Body of pancreas (tissue), 4 donors: ENCODE measurements around the gene R3HDM4. TPM values are rescaled to one million over a fixed set of nuclear protein-coding genes. Genes with fewer than 3 reads are reported as not detected.

Source experiments
- ATAC-seq: fragments of 150-250 bp; one replicate; pipeline ENCODE4 v1.9.1; 2016
- DNase-seq, 4 donors: peaks; one replicate each; pipeline ENCODE4 v3.0.0-alpha.2; 2019
- H3K27ac ChIP-seq, 4 donors: fragments of 200-600 bp; sonication (generic); 1 replicate in 3 of 4; 2 replicates in 1 of 4; pipeline versions ENCODE4 v1.5.1 to v1.6.1; 2016 to 2019; ENCODE audit warnings: mild to moderate bottlenecking in 1 of 4, mixed read lengths in 1 of 4, moderate library complexity in 1 of 4
- H3K27me3 ChIP-seq, 2 donors: fragments of 200-600 bp; sonication (generic); one replicate each; pipeline ENCODE4 v1.6.0; 2016; ENCODE audit warnings: mild to moderate bottlenecking in 1 of 2
- H3K36me3 ChIP-seq, 2 donors: fragments of 200-600 bp; sonication (generic); replicated peaks in 1 of 2; 2 replicates each; pipeline ENCODE4 v1.5.1; 2016; ENCODE audit warnings: low read depth in 2 of 2; ENCODE audit not compliant: insufficient read depth in 1 of 2
- H3K4me1 ChIP-seq: fragments of 200-600 bp; sonication (generic); one replicate; pipeline ENCODE4 v1.6.0; 2016
- H3K4me3 ChIP-seq, 2 donors: fragments of 200-600 bp; sonication (generic); 1 replicate in 1 of 2; 2 replicates in 1 of 2; pipeline ENCODE4 v1.5.1; 2016 to 2019
- H3K9me3 ChIP-seq, 3 donors: fragments of 200-600 bp; sonication (generic); 1 replicate in 2 of 3; 2 replicates in 1 of 3; pipeline ENCODE4 v1.5.1; 2016
- CTCF ChIP-seq, 7 experiments: fragments of 450-650 bp in 4 of 7; fragments of 200-600 bp in 3 of 7; sonication (generic) in 3 of 7; IDR thresholded peaks; one replicate each; pipeline ENCODE4 v1.5.1; 2016 to 2019; ENCODE audit warnings: antibody characterized with exemption in 7 of 7
- POLR2A ChIP-seq, 3 donors: fragments of 450-650 bp; IDR thresholded peaks; one replicate each; pipeline ENCODE4 v1.6.1; 2016; ENCODE audit warnings: antibody characterized with exemption in 3 of 3, mild to moderate bottlenecking in 2 of 3
- WGBS, 2 donors: methylation state at CpG; one replicate each; pipeline ENCODE4 v1.1.5; 2017; 5-methylcytosine and 5-hydroxymethylcytosine counted together
- intact Hi-C: fragments of 100-400 bp; cut with DNase I; formaldehyde crosslinking; loops from one replicate; pipeline ENCODE4 v1.15.1; 2023
- total RNA-seq, 2 donors: library from RNA; depleted of rRNA; stranded (reverse); fragments of >200 nt; gene quantifications; one replicate each; pipeline ENCODE4 v1.1.0, GENCODE V29; 2016

The R3HDM4 gene
- total RNA-seq, 2 donors from 2014 or later: 11.2 to 34.0 TPM

- ATAC-seq (no peak), DNase-seq (no peak)
- Histone ChIP-seq H3K27ac (no peak overlapping the region), H3K27me3 (no peaks in the 10 kb centered on the region), H3K4me3 (no peak overlapping the region), H3K9me3 (no peaks in the 10 kb centered on the region), H3K36me3 (peaks cover 2 to 8% of the 10 kb centered on the region in 2 donors), H3K4me1 (peaks cover 3% of the 10 kb centered on the region)
- WGBS, 2 donors: 91 to 93% methylated on average over 15 to 18 of the region's 33 CpGs
- TF ChIP-seq POLR2A (IDR thresholded peaks at IDR 0.05) (no peak), CTCF (IDR thresholded peaks at IDR 0.05) (no peak)
- intact Hi-C loops: no loop called here
Measured at GRCh38 chr19:871446-872265, 41.4 kb downstream of the R3HDM4 start.

GRCh38 chr19:870963-871401 lies 42.0 kb downstream of the R3HDM4 start:
- no peaks in the 10 kb centered on the region for H3K27me3 ChIP-seq
- TF ChIP-seq CTCF (IDR thresholded peaks at IDR 0.05) (no peak), POLR2A (IDR thresholded peaks at IDR 0.05) (no peak)
- H3K36me3 ChIP-seq: peaks cover 2 to 8% of the 10 kb centered on the region in 2 donors
- H3K27ac ChIP-seq: no peak overlapping the region
- intact Hi-C loops: no loop called here
- DNase-seq (peak in 1 of 4 donors; percentile 53), ATAC-seq (no peak)
- no peaks in the 10 kb centered on the region for H3K9me3 ChIP-seq
- H3K4me1 ChIP-seq: peaks cover 3% of the 10 kb centered on the region
- 73 to 84% methylated on average over 8 to 27 of the region's 28 CpGs for WGBS, 2 donors
- H3K4me3 ChIP-seq: no peak overlapping the region

GRCh38 chr19:870314-870713 lies 42.7 kb downstream of the R3HDM4 start:
- intact Hi-C loops: no loop called here
- H3K9me3 ChIP-seq: no peaks in the 10 kb centered on the region
- ATAC-seq (no peak), DNase-seq (no peak)
- no peak for TF ChIP-seq CTCF (IDR thresholded peaks at IDR 0.05)
- TF ChIP-seq POLR2A (IDR thresholded peaks at IDR 0.05): no peak
- H3K36me3 ChIP-seq: peaks cover 2 to 8% of the 10 kb centered on the region in 2 donors
- peak overlapping the region in 1 of 4 donors; percentile 30 for H3K27ac ChIP-seq
- peaks cover 3% of the 10 kb centered on the region for H3K4me1 ChIP-seq
- no peak overlapping the region for H3K4me3 ChIP-seq
- no peaks in the 10 kb centered on the region for H3K27me3 ChIP-seq
- WGBS, 2 donors: 92 to 97% methylated on average over 8 of the region's 8 CpGs

GRCh38 chr19:869245-870177 lies 43.5 kb downstream of the R3HDM4 start:
- TF ChIP-seq POLR2A (IDR thresholded peaks at IDR 0.05) (no peak), CTCF (IDR thresholded peaks at IDR 0.05) (no peak)
- Histone ChIP-seq H3K4me3 (no peak overlapping the region), H3K27me3 (no peaks in the 10 kb centered on the region), H3K36me3 (peaks cover 2 to 8% of the 10 kb centered on the region in 2 donors), H3K27ac (peak overlapping the region in 1 of 4 donors; percentile 30), H3K4me1 (peaks cover 3% of the 10 kb centered on the region), H3K9me3 (no peaks in the 10 kb centered on the region)
- DNase-seq: peak in 3 of 4 donors; percentile 40 to 62 (median 54)
- intact Hi-C loops: no loop called here
- WGBS, 2 donors: 83 to 85% methylated on average over 24 to 29 of the region's 29 CpGs
- ATAC-seq: peak; percentile 25
